SK-N-SH treated with all-trans-retinoic acid at 6 μM for 48 hours (cell line): ENCODE measurements around the gene SAMSN1.

Experiments
- ATAC-seq: fragments of 200-7000 bp; cut with Tn5 transposase; 3 replicates; pipeline ENCODE4 v1.9.1; 2020; ENCODE audit warnings: mild to moderate bottlenecking, moderate library complexity
- ARNTL ChIP-seq: fragments of 450-650 bp; formaldehyde crosslinking; IDR thresholded peaks from 2 replicates; pipeline ENCODE4 v1.5.0; 2020; ENCODE audit warnings: low read depth, mild to moderate bottlenecking, moderate library complexity, borderline replicate concordance
- BACH2 ChIP-seq: fragments of 250-450 bp; sonication (Bioruptor Pico); IDR thresholded peaks from 2 replicates; pipeline ENCODE4 v1.9.0; 2021; ENCODE audit warnings: mild to moderate bottlenecking, borderline replicate concordance
- CSDC2 ChIP-seq: fragments of 250-450 bp; sonication (Bioruptor Pico); IDR thresholded peaks from 2 replicates; pipeline ENCODE4 v1.5.0; 2020; ENCODE audit warnings: mild to moderate bottlenecking, moderate library complexity
- ESRRG ChIP-seq: fragments of 250-450 bp; sonication (Bioruptor Pico); IDR thresholded peaks from 2 replicates; pipeline ENCODE4 v1.6.1; 2021; ENCODE audit warnings: mild to moderate bottlenecking
- GLIS3 ChIP-seq: fragments of 250-450 bp; sonication (Bioruptor Pico); IDR thresholded peaks from 2 replicates; pipeline ENCODE4 v1.5.0; 2020; ENCODE audit warnings: mild to moderate bottlenecking, moderate library complexity
- OSR1 ChIP-seq: fragments of 250-450 bp; sonication (Bioruptor Pico); IDR thresholded peaks from 2 replicates; pipeline ENCODE4 v1.8.0; 2022; ENCODE audit warnings: moderate library complexity, mild to moderate bottlenecking, inconsistent platforms
- PPARA ChIP-seq: fragments of 250-450 bp; sonication (Bioruptor Pico); IDR thresholded peaks from 2 replicates; pipeline ENCODE4 v1.5.0; 2020; ENCODE audit warnings: mild to moderate bottlenecking, borderline replicate concordance
- RARB ChIP-seq: fragments of 250-450 bp; sonication (Bioruptor Pico); IDR thresholded peaks from 2 replicates; pipeline ENCODE4 v1.8.0; 2021; ENCODE audit warnings: mild to moderate bottlenecking, moderate library complexity
- TCF4 ChIP-seq: fragments of 250-450 bp; sonication (Bioruptor Pico); IDR thresholded peaks from 2 replicates; pipeline ENCODE4 v1.8.0; 2021; ENCODE audit warnings: mild to moderate bottlenecking, moderate library complexity, borderline replicate concordance
- TOX ChIP-seq: fragments of 250-450 bp; sonication (Bioruptor Pico); IDR thresholded peaks from 2 replicates; pipeline ENCODE4 v1.8.0; 2021; ENCODE audit warnings: mild to moderate bottlenecking, moderate library complexity, borderline replicate concordance
- TSHZ2 ChIP-seq: fragments of 250-450 bp; sonication (Bioruptor Pico); IDR thresholded peaks from 2 replicates; pipeline ENCODE4 v1.5.0; 2020; ENCODE audit warnings: mild to moderate bottlenecking, moderate library complexity
- ZC3H10 ChIP-seq: fragments of 250-450 bp; sonication (Bioruptor Pico); IDR thresholded peaks from 2 replicates; pipeline ENCODE4 v1.5.1; 2021; ENCODE audit warnings: mild to moderate bottlenecking, moderate library complexity
- ZFP3 ChIP-seq: fragments of 250-450 bp; sonication (Bioruptor Pico); IDR thresholded peaks from 2 replicates; pipeline ENCODE4 v1.5.0; 2020; ENCODE audit warnings: mild to moderate bottlenecking, moderate library complexity
- ZFP30 ChIP-seq: fragments of 450-650 bp; formaldehyde crosslinking; IDR thresholded peaks from 2 replicates; pipeline ENCODE4 v1.5.0; 2022; ENCODE audit warnings: mild to moderate bottlenecking, moderate library complexity
- ZNF565 ChIP-seq: fragments of 450-650 bp; formaldehyde crosslinking; conservative IDR thresholded peaks from 2 replicates; pipeline ENCODE4 v1.5.0; 2020; ENCODE audit warnings: low read depth, mild to moderate bottlenecking, moderate library complexity
- ZNF70 ChIP-seq: fragments of 450-650 bp; formaldehyde crosslinking; IDR thresholded peaks from 2 replicates; pipeline ENCODE4 v1.5.0; 2020; ENCODE audit warnings: mild to moderate bottlenecking, moderate library complexity
- ZNF8 ChIP-seq: fragments of 450-650 bp; formaldehyde crosslinking; IDR thresholded peaks from 2 replicates; pipeline ENCODE4 v1.5.0; 2020; ENCODE audit warnings: mild to moderate bottlenecking, moderate library complexity
- TF ChIP-seq, protein P1 (sequence below): fragments of 250-450 bp; sonication (Bioruptor Pico); IDR thresholded peaks from 2 replicates; pipeline ENCODE4 v1.5.1; 2020; ENCODE audit warnings: low read depth, mild to moderate bottlenecking, moderate library complexity
- TF ChIP-seq, protein P2 (sequence below): fragments of 250-450 bp; sonication (Bioruptor Pico); IDR thresholded peaks from 2 replicates; pipeline ENCODE4 v1.8.0; 2021; ENCODE audit warnings: low read depth, mild to moderate bottlenecking, moderate library complexity, borderline replicate concordance
- TF ChIP-seq, protein P3 (sequence below): fragments of 250-450 bp; sonication (Bioruptor Pico); IDR thresholded peaks from 2 replicates; pipeline ENCODE4 v1.5.1; 2021; ENCODE audit warnings: mild to moderate bottlenecking, moderate library complexity
- TF ChIP-seq, protein P4 (sequence below): fragments of 250-450 bp; sonication (Bioruptor Pico); IDR thresholded peaks from 2 replicates; pipeline ENCODE4 v1.8.0; 2020; ENCODE audit warnings: mild to moderate bottlenecking, moderate library complexity, borderline replicate concordance

The SAMSN1 gene

DNA sequence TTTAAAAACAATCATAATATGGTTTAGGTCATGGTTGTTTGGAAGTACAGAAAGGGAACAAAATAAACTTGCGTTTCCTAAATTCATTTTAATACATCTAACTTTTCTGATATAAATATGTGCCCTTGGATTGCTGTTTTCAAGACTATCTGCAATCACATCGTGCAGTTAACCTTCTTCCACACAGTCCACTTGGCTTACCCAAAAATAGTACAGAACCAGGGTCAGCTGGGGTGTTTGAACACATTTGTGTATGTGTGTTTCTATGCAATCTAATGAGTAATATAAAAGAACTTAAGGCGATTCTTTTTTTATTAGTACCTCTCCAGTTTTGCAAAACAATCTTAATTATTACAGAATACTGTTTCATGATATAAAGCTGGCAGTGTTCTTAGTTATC lies 19.9 kb downstream of the SAMSN1 start (continued):
- TF ChIP-seq, protein P1, sequence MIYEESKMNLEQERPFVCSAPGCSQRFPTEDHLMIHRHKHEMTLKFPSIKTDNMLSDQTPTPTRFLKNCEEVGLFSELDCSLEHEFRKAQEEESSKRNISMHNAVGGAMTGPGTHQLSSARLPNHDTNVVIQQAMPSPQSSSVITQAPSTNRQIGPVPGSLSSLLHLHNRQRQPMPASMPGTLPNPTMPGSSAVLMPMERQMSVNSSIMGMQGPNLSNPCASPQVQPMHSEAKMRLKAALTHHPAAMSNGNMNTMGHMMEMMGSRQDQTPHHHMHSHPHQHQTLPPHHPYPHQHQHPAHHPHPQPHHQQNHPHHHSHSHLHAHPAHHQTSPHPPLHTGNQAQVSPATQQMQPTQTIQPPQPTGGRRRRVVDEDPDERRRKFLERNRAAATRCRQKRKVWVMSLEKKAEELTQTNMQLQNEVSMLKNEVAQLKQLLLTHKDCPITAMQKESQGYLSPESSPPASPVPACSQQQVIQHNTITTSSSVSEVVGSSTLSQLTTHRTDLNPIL (CRISPR knock-in tag) = no peak
- TF ChIP-seq ZC3H10 (CRISPR knock-in tag) = no peak
- TF ChIP-seq ZFP3 (CRISPR knock-in tag) = no peak
- TF ChIP-seq ARNTL (CRISPR knock-in tag) = no peak
- no peak for TF ChIP-seq OSR1 (CRISPR knock-in tag)
- TF ChIP-seq, all 23 proteins: peak for 0

DNA sequence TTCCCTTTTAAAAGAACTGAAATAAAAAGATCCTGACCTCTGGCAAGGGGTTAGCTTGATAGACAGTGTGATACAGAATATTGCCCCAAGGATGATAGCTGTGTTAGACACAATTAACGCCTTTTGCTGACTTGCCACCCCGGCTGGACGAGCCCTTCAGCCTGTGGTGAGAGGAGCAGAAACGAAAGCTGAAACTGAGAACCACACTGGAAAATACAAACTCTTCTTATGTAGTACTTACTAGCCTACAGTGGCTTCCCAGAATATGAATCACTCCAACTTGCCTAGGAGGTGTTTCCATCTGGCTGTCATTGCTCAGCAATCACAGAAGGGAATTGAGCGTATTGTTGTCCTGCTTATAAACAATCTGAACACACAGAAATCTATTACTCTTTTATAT lies 22.9 kb downstream of the SAMSN1 start:
- no peak for ATAC-seq
- no peak for TF ChIP-seq RARB
- TF ChIP-seq ZNF8 = no peak
- TF ChIP-seq, protein P2, sequence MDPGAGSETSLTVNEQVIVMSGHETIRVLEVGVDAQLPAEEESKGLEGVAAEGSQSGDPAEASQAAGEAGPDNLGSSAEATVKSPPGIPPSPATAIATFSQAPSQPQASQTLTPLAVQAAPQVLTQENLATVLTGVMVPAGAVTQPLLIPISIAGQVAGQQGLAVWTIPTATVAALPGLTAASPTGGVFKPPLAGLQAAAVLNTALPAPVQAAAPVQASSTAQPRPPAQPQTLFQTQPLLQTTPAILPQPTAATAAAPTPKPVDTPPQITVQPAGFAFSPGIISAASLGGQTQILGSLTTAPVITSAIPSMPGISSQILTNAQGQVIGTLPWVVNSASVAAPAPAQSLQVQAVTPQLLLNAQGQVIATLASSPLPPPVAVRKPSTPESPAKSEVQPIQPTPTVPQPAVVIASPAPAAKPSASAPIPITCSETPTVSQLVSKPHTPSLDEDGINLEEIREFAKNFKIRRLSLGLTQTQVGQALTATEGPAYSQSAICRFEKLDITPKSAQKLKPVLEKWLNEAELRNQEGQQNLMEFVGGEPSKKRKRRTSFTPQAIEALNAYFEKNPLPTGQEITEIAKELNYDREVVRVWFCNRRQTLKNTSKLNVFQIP (CRISPR knock-in tag) = no peak
- TF ChIP-seq PPARA (CRISPR knock-in tag) = no peak
- no peak for TF ChIP-seq TSHZ2
- TF ChIP-seq ZNF70 (CRISPR knock-in tag) = no peak
- TF ChIP-seq ZFP30 (CRISPR knock-in tag) = no peak
- TF ChIP-seq TCF4 (CRISPR knock-in tag) = no peak
- TF ChIP-seq ZNF565 = no peak
- TF ChIP-seq TOX (CRISPR knock-in tag) = no peak
- TF ChIP-seq BACH2 (CRISPR knock-in tag) = no peak
- no peak for TF ChIP-seq ZFP3 (CRISPR knock-in tag)
- TF ChIP-seq, protein P3, sequence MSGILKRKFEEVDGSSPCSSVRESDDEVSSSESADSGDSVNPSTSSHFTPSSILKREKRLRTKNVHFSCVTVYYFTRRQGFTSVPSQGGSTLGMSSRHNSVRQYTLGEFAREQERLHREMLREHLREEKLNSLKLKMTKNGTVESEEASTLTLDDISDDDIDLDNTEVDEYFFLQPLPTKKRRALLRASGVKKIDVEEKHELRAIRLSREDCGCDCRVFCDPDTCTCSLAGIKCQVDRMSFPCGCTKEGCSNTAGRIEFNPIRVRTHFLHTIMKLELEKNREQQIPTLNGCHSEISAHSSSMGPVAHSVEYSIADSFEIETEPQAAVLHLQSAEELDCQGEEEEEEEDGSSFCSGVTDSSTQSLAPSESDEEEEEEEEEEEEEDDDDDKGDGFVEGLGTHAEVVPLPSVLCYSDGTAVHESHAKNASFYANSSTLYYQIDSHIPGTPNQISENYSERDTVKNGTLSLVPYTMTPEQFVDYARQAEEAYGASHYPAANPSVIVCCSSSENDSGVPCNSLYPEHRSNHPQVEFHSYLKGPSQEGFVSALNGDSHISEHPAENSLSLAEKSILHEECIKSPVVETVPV (CRISPR knock-in tag) = no peak

- no peak for ATAC-seq
- TF ChIP-seq, protein P4, sequence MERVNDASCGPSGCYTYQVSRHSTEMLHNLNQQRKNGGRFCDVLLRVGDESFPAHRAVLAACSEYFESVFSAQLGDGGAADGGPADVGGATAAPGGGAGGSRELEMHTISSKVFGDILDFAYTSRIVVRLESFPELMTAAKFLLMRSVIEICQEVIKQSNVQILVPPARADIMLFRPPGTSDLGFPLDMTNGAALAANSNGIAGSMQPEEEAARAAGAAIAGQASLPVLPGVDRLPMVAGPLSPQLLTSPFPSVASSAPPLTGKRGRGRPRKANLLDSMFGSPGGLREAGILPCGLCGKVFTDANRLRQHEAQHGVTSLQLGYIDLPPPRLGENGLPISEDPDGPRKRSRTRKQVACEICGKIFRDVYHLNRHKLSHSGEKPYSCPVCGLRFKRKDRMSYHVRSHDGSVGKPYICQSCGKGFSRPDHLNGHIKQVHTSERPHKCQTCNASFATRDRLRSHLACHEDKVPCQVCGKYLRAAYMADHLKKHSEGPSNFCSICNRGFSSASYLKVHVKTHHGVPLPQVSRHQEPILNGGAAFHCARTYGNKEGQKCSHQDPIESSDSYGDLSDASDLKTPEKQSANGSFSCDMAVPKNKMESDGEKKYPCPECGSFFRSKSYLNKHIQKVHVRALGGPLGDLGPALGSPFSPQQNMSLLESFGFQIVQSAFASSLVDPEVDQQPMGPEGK = no peak
- TF ChIP-seq ESRRG (CRISPR knock-in tag) (no peak), CSDC2 (CRISPR knock-in tag) (no peak), BACH2 (CRISPR knock-in tag) (no peak), ZNF8 (no peak), PPARA (CRISPR knock-in tag) (no peak), GLIS3 (CRISPR knock-in tag) (no peak)
Observed at GRCh38 chr21:14522736-14523135, 23.4 kb downstream of the SAMSN1 start.

- TF ChIP-seq PPARA (CRISPR knock-in tag) (no peak), RARB (no peak), ZC3H10 (CRISPR knock-in tag) (no peak), ESRRG (CRISPR knock-in tag) (no peak), BACH2 (CRISPR knock-in tag) (no peak), ZNF8 (no peak), OSR1 (CRISPR knock-in tag) (no peak)
- ATAC-seq = no peak
Observed at GRCh38 chr21:14520535-14520934, 25.6 kb downstream of the SAMSN1 start.
